ENCODE results near the gene KCTD20. TPM values are rescaled to one million over a fixed set of nuclear protein-coding genes. Genes with fewer than 3 reads are reported as not detected.

Gene KCTD20
- total and polyA plus RNA-seq, 10 of the 15 experiments (the other 5 are each of a cell fraction or from before 2014, with no cell fraction given) = 18.1 to 77.0 (median 50.5) TPM

DNA sequence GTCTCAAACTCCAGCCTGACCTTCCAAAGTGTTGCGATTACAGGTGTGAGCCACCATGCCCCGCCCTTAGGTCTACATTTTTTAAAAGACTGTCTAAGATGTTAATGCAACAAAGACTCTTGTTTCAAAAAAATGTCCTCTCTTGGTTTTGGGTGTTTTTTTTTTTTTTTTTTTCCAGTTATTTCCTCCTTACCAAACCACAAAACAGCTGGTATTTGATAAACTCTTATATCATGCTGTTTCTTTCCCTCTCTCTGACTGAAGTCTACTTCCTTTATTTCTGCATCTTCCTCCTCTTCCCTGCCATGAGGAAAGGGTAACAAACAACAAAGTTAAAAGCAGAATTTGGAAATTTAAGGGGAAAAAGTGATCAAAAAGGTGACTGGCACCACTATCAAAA, 83.3 kb downstream of the KCTD20 start (continued):
- TF ChIP-seq, protein P1, sequence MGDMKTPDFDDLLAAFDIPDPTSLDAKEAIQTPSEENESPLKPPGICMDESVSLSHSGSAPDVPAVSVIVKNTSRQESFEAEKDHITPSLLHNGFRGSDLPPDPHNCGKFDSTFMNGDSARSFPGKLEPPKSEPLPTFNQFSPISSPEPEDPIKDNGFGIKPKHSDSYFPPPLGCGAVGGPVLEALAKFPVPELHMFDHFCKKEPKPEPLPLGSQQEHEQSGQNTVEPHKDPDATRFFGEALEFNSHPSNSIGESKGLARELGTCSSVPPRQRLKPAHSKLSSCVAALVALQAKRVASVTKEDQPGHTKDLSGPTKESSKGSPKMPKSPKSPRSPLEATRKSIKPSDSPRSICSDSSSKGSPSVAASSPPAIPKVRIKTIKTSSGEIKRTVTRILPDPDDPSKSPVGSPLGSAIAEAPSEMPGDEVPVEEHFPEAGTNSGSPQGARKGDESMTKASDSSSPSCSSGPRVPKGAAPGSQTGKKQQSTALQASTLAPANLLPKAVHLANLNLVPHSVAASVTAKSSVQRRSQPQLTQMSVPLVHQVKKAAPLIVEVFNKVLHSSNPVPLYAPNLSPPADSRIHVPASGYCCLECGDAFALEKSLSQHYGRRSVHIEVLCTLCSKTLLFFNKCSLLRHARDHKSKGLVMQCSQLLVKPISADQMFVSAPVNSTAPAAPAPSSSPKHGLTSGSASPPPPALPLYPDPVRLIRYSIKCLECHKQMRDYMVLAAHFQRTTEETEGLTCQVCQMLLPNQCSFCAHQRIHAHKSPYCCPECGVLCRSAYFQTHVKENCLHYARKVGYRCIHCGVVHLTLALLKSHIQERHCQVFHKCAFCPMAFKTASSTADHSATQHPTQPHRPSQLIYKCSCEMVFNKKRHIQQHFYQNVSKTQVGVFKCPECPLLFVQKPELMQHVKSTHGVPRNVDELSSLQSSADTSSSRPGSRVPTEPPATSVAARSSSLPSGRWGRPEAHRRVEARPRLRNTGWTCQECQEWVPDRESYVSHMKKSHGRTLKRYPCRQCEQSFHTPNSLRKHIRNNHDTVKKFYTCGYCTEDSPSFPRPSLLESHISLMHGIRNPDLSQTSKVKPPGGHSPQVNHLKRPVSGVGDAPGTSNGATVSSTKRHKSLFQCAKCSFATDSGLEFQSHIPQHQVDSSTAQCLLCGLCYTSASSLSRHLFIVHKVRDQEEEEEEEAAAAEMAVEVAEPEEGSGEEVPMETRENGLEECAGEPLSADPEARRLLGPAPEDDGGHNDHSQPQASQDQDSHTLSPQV (IDR thresholded peaks at IDR 0.05) = no peak
- no peak for TF ChIP-seq JUND (IDR thresholded peaks at IDR 0.05; ENCODE audit: low read depth, low read length)
- no peak for TF ChIP-seq MTA2 (IDR thresholded peaks at IDR 0.05; ENCODE audit: low read depth)
- TF ChIP-seq ETV6 (conservative IDR thresholded peaks at IDR 0.05 in 1 of 2, IDR thresholded peaks at IDR 0.05 in 1 of 2; ENCODE audit: borderline replicate concordance in 1 of 2, low read depth in 1 of 2) = no peak

DNA sequence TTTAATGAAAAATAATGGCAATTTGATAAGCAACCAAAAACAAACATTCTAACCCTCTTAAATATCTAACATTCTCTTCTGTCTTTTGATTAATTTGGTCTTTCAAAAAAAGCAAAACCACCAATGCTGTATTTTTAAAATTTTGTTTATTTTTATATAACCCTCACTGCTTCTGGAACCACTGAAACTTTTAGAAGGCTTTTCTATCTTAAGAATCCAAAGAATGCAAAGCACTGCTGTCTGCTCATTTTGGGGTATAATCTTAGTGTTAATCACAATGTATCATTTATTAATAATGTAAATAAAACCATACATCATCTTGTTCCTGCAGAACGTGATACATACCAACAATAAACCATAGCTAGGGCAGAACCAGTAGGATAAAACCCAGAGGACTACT, 90.5 kb downstream of the KCTD20 start:
- TF ChIP-seq RUNX3 (IDR thresholded peaks at IDR 0.05; ENCODE audit: low read length) (no peak), CBX5 (IDR thresholded peaks at IDR 0.05; ENCODE audit: low read depth) (no peak), ZNF384 (IDR thresholded peaks at IDR 0.05; ENCODE audit: borderline replicate concordance, low read depth, low read length) (no peak), FOXM1 (IDR thresholded peaks at IDR 0.05; ENCODE audit: low read depth, low read length) (no peak), SMAD1 (IDR thresholded peaks at IDR 0.05; ENCODE audit: low read depth, partially characterized antibody) (no peak), BRCA1 (IDR thresholded peaks at IDR 0.05; ENCODE audit: low read depth, low read length) (no peak), RAD51 (IDR thresholded peaks at IDR 0.05) (no peak), NRF1 (conservative IDR thresholded peaks at IDR 0.05; ENCODE audit: low read depth, low read length) (no peak)
- TF ChIP-seq, protein P2, sequence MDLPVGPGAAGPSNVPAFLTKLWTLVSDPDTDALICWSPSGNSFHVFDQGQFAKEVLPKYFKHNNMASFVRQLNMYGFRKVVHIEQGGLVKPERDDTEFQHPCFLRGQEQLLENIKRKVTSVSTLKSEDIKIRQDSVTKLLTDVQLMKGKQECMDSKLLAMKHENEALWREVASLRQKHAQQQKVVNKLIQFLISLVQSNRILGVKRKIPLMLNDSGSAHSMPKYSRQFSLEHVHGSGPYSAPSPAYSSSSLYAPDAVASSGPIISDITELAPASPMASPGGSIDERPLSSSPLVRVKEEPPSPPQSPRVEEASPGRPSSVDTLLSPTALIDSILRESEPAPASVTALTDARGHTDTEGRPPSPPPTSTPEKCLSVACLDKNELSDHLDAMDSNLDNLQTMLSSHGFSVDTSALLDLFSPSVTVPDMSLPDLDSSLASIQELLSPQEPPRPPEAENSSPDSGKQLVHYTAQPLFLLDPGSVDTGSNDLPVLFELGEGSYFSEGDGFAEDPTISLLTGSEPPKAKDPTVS (IDR thresholded peaks at IDR 0.05; ENCODE audit: low read depth, low read length) = no peak
- no peaks in the 10 kb centered on the region for H3K79me2 ChIP-seq (ENCODE audit: control insufficient read depth, insufficient read depth, low read length)
- no peak overlapping the region for H3K9ac ChIP-seq (ENCODE audit: control insufficient read depth, insufficient read depth, low read length)
- 56% methylated on average over 1 of the region's 1 CpG for whole genome bisulfite sequencing (ENCODE audit: insufficient coverage, insufficient replicate concordance, low lambda C conversion rate, missing lambda C conversion rate)
- ChIA-PET SMC1A (ENCODE audit: uncharacterized antibody, unreplicated experiment) (interaction anchor here (0.9 to 1.5 kb wide), 3 partner anchors 10 to 18 kb away, joined by 3 to 5 read pairs (median 3); no protein-coding TSS in a partner anchor), CTCF (interaction anchor here (1.0 to 1.7 kb wide), 5 partner anchors 13 to 438 kb away, joined by 3 to 5 read pairs (median 3); no protein-coding TSS in a partner anchor), RAD21 (ENCODE audit: unreplicated experiment) (no interaction called here), POLR2A (interaction anchor here (0.7 kb wide), 3 partner anchors 32 to 376 kb away, joined by 3 to 5 read pairs (median 4); no protein-coding TSS in a partner anchor)
- no peaks in the 10 kb centered on the region; a peak in 2 of 4 replicates for H3K36me3 ChIP-seq (ENCODE audit: control insufficient read depth in 2 of 2, insufficient read depth in 2 of 2, low read length in 1 of 2)
- H3K4me3 ChIP-seq = no peak overlapping the region
- ATAC-seq (no peak), DNase-seq (ENCODE audit: low read depth, low spot score) (no peak), FAIRE-seq (no peak)
- H3K27me3 ChIP-seq (replicated peaks in 1 of 2; ENCODE audit: control insufficient read depth in 2 of 2, insufficient read depth in 2 of 2, low read length in 1 of 2) = no peaks in the 10 kb centered on the region
- no peak overlapping the region for H3K4me2 ChIP-seq (ENCODE audit: control insufficient read depth, insufficient read depth)
- H3K9me3 ChIP-seq (replicated peaks; ENCODE audit: control insufficient read depth, insufficient read depth, low read length) = no peaks in the 10 kb centered on the region
- no peak overlapping the region for H3K27ac ChIP-seq (ENCODE audit: control insufficient read depth, insufficient read depth)
- no peak overlapping the region for H2AFZ ChIP-seq (ENCODE audit: control insufficient read depth, low read depth, low read length)
- H3K4me1 ChIP-seq (ENCODE audit: control insufficient read depth, insufficient read depth, low read length) = no peaks in the 10 kb centered on the region
- intact Hi-C loops (cut with micrococcal nuclease; ENCODE audit: unreplicated experiment) (no loop called here), in situ Hi-C loops (cut with MboI) (no loop called here)
- BruUV-seq (replicated peaks) = no TSS peak
- H4K20me1 ChIP-seq (ENCODE audit: control insufficient read depth, insufficient read depth) = no peaks in the 10 kb centered on the region
